H9 (cell line): Measurements from ENCODE around the gene CTIF. TPM values are rescaled to one million over a fixed set of nuclear protein-coding genes. Genes with fewer than 3 reads are reported as not detected.

Experiments
- DNase-seq: peaks from one replicate; pipeline ENCODE4 v3.0.0-alpha.2; 2017
- H2AFZ ChIP-seq: one replicate; pipeline ENCODE4 v1.6.1; 2013; ENCODE audit warnings: mild to moderate bottlenecking, low read length, control low read depth, moderate library complexity
- H2AK5ac ChIP-seq: 2 replicates; pipeline ENCODE4 v1.6.1; 2013; ENCODE audit warnings: low read length, control low read depth, mixed read lengths; ENCODE audit not compliant: insufficient read length
- H2BK120ac ChIP-seq: one replicate; pipeline ENCODE4 v1.6.1; 2013; ENCODE audit warnings: low read depth, mild to moderate bottlenecking, low read length, control low read depth, inconsistent platforms; ENCODE audit not compliant: poor library complexity, severe bottlenecking
- H2BK12ac ChIP-seq: 2 replicates; pipeline ENCODE4 v1.6.1; 2013; ENCODE audit warnings: low read length, control low read depth, mixed read lengths, low read depth; ENCODE audit not compliant: insufficient read length
- H2BK15ac ChIP-seq: 2 replicates; pipeline ENCODE4 v1.6.1; 2013; ENCODE audit warnings: low read depth, low read length, control low read depth
- H2BK20ac ChIP-seq: one replicate; pipeline ENCODE4 v1.6.1; 2013; ENCODE audit warnings: low read depth, mild to moderate bottlenecking, low read length, control low read depth, inconsistent platforms; ENCODE audit not compliant: poor library complexity, severe bottlenecking
- H2BK5ac ChIP-seq: 2 replicates; pipeline ENCODE4 v1.6.1; 2013; ENCODE audit warnings: low read length, control low read depth, mixed read lengths; ENCODE audit not compliant: insufficient read length
- H3K14ac ChIP-seq: 2 replicates; pipeline ENCODE4 v1.6.1; 2013; ENCODE audit warnings: low read length, control low read depth; ENCODE audit not compliant: insufficient read depth
- H3K18ac ChIP-seq: 2 replicates; pipeline ENCODE4 v1.6.1; 2013; ENCODE audit warnings: low read depth, mild to moderate bottlenecking, mixed read lengths, low read length, control low read depth; ENCODE audit not compliant: insufficient read length
- H3K23ac ChIP-seq: 2 replicates; pipeline ENCODE4 v1.6.1; 2013; ENCODE audit warnings: low read length, control low read depth, mixed read lengths, low read depth; ENCODE audit not compliant: insufficient read length
- H3K23me2 ChIP-seq: 2 replicates; pipeline ENCODE4 v1.6.1; 2013; ENCODE audit warnings: low read depth, mild to moderate bottlenecking, mixed read lengths, low read length, control low read depth; ENCODE audit not compliant: insufficient read length, poor library complexity, severe bottlenecking
- H3K27ac ChIP-seq: 2 replicates; pipeline ENCODE4 v1.5.1; 2013; ENCODE audit warnings: low read length, control low read depth, mixed read lengths, low read depth; ENCODE audit not compliant: insufficient read length
- H3K27me3 ChIP-seq: 2 replicates; pipeline ENCODE4 v1.6.1; 2013; ENCODE audit warnings: low read length, control low read depth, inconsistent platforms; ENCODE audit not compliant: insufficient read depth
- H3K4ac ChIP-seq: 2 replicates; pipeline ENCODE4 v1.6.1; 2013; ENCODE audit warnings: low read depth, mild to moderate bottlenecking, control low read depth, inconsistent platforms, low read length, moderate library complexity
- H3K4me1 ChIP-seq: 2 replicates; pipeline ENCODE4 v1.6.1; 2013; ENCODE audit warnings: low read length, control low read depth, inconsistent platforms; ENCODE audit not compliant: insufficient read depth
- H3K4me2 ChIP-seq: 2 replicates; pipeline ENCODE4 v1.6.1; 2013; ENCODE audit warnings: low read length, control low read depth, mixed read lengths; ENCODE audit not compliant: insufficient read length, insufficient read depth
- H3K56ac ChIP-seq: 2 replicates; pipeline ENCODE4 v1.6.1; 2013; ENCODE audit warnings: low read depth, mild to moderate bottlenecking, mixed read lengths, low read length, control low read depth; ENCODE audit not compliant: insufficient read length
- H3K79me1 ChIP-seq: 2 replicates; pipeline ENCODE4 v1.6.1; 2013; ENCODE audit warnings: low read depth, mild to moderate bottlenecking, moderate library complexity, low read length, control low read depth, inconsistent platforms; ENCODE audit not compliant: insufficient read depth, poor library complexity, severe bottlenecking
- H3K79me2 ChIP-seq: 2 replicates; pipeline ENCODE4 v1.6.1; 2013; ENCODE audit warnings: low read length, control low read depth, inconsistent platforms; ENCODE audit not compliant: insufficient read depth
- H3K9ac ChIP-seq: 2 replicates; pipeline ENCODE4 v1.6.1; 2013; ENCODE audit warnings: low read length, control low read depth, mixed read lengths; ENCODE audit not compliant: insufficient read length; ENCODE audit errors: extremely low read depth
- H3K9me3 ChIP-seq: one replicate; pipeline ENCODE4 v1.6.1; 2013; ENCODE audit warnings: low read depth, low read length, inconsistent platforms; ENCODE audit not compliant: control insufficient read depth
- H3T11ph ChIP-seq: one replicate; pipeline ENCODE4 v1.6.1; 2013; ENCODE audit warnings: mild to moderate bottlenecking, low read length, control low read depth, inconsistent platforms
- H4K20me1 ChIP-seq: one replicate; pipeline ENCODE4 v1.6.1; 2013; ENCODE audit not compliant: control insufficient read depth, insufficient read length, insufficient read depth
- H4K5ac ChIP-seq: 2 replicates; pipeline ENCODE4 v1.6.1; 2013; ENCODE audit warnings: low read depth, mild to moderate bottlenecking, mixed read lengths, low read length, control low read depth; ENCODE audit not compliant: insufficient read length
- H4K8ac ChIP-seq: replicated peaks from 2 replicates; pipeline ENCODE4 v1.6.1; 2013; ENCODE audit warnings: low read length, control low read depth, mixed read lengths, low read depth; ENCODE audit not compliant: insufficient read length
- H4K91ac ChIP-seq: 2 replicates; pipeline ENCODE4 v1.6.1; 2013; ENCODE audit warnings: low read depth, mild to moderate bottlenecking, moderate library complexity, mixed read lengths, low read length, control low read depth; ENCODE audit not compliant: insufficient read length
- H3K27ac Mint-ChIP-seq, 3 experiments: 2 replicates in 2 of 3; 3 replicates in 1 of 3; pipeline ENCODE4 v1.8.0; 2020 to 2021; ENCODE audit warnings: mixed read lengths in 3 of 3, mild to moderate bottlenecking in 1 of 3, moderate library complexity in 1 of 3
- H3K27me3 Mint-ChIP-seq: 2 replicates; pipeline ENCODE4 v1.8.0; 2021; ENCODE audit warnings: low read depth, mild to moderate bottlenecking, moderate library complexity, mixed read lengths
- H3K36me3 Mint-ChIP-seq, 3 experiments: 2 replicates in 2 of 3; 3 replicates in 1 of 3; pipeline ENCODE4 v1.8.0; 2020 to 2021; ENCODE audit warnings: low read depth in 3 of 3, mixed read lengths in 3 of 3; ENCODE audit not compliant: insufficient read depth in 1 of 3
- H3K4me1 Mint-ChIP-seq, 2 experiments: 2 replicates each; pipeline ENCODE4 v1.8.0; 2020; ENCODE audit warnings: mixed read lengths in 2 of 2
- H3K4me3 Mint-ChIP-seq, 2 experiments: 2 replicates in 1 of 2; 3 replicates in 1 of 2; pipeline ENCODE4 v1.8.0; 2020 to 2021; ENCODE audit warnings: mild to moderate bottlenecking in 2 of 2, mixed read lengths in 2 of 2, moderate library complexity in 1 of 2
- H3K9me3 Mint-ChIP-seq, 2 experiments: 2 replicates in 1 of 2; 3 replicates in 1 of 2; pipeline ENCODE4 v1.8.0; 2020; ENCODE audit warnings: mild to moderate bottlenecking in 2 of 2, mixed read lengths in 2 of 2, moderate library complexity in 1 of 2
- WGBS: extraction: QIAGEN DNeasy Blood & Tissue Kit; methylation state at CpG from one replicate; pipeline ENCODE4 v1.1.7; 2013; ENCODE audit warnings: missing lambda C conversion rate, low lambda C conversion rate, mixed read lengths; ENCODE audit not compliant: insufficient read length; ENCODE audit errors: extremely low coverage; 5-methylcytosine and 5-hydroxymethylcytosine counted together
- total RNA-seq: library from RNA; stranded (reverse); gene quantifications from 2 replicates; pipeline ENCODE4 v1.2.1, GENCODE V29; 2021
- TF ChIP-seq, protein P1 (sequence below): fragments of 200-600 bp; sonication (generic); conservative IDR thresholded peaks from 3 replicates; pipeline ENCODE4 v1.8.0; 2021; ENCODE audit warnings: antibody characterized with exemption, mild to moderate bottlenecking

The CTIF gene
- total RNA-seq, 1 experiment from 2014 or later = 15.8 TPM

DNA sequence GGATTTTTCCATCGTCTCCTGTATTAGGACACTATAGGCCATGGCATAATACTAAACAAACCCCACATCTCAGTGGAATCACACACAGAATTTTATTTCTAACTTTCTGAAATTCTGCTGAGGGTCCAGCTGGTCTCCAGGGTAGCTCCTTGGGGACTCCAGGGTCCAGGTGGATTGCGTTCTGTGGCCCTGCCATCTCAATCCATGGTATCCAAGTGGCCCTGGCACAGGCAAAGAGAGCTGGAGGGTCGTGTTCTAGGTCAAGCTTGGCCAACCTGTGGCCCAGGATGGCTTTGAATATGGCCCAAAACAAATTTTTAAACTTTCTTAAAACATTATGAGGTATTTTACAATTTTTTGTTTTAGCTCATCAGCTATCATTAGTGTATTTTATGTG lies 134.6 kb downstream of the CTIF start:
- no peak overlapping the region for H2BK12ac ChIP-seq
- H2AK5ac ChIP-seq = no peak overlapping the region
- H3K14ac ChIP-seq = no peak overlapping the region
- H3K4me3 Mint-ChIP-seq = no peak overlapping the region
- H3K4me2 ChIP-seq = no peak overlapping the region
- H4K20me1 ChIP-seq = no peaks in the 10 kb centered on the region
- peaks cover 11 to 20% (median 16%) of the 10 kb centered on the region in 3 experiments for H3K36me3 Mint-ChIP-seq
- H3T11ph ChIP-seq = no peak overlapping the region
- no peak overlapping the region for H3K23ac ChIP-seq
- no peak overlapping the region for H3K27ac ChIP-seq
- WGBS = no CpG with 5 or more reads among the region's 3 CpGs
- H2BK120ac ChIP-seq = no peak overlapping the region
- H3K79me2 ChIP-seq = no peaks in the 10 kb centered on the region
- peaks cover 11 to 12% of the 10 kb centered on the region in 2 experiments for H3K9me3 Mint-ChIP-seq
- no peak overlapping the region for H3K56ac ChIP-seq
- no peak overlapping the region for H2AFZ ChIP-seq
- no peaks in the 10 kb centered on the region for H3K79me1 ChIP-seq
- H3K23me2 ChIP-seq = no peaks in the 10 kb centered on the region
- TF ChIP-seq, protein P1, sequence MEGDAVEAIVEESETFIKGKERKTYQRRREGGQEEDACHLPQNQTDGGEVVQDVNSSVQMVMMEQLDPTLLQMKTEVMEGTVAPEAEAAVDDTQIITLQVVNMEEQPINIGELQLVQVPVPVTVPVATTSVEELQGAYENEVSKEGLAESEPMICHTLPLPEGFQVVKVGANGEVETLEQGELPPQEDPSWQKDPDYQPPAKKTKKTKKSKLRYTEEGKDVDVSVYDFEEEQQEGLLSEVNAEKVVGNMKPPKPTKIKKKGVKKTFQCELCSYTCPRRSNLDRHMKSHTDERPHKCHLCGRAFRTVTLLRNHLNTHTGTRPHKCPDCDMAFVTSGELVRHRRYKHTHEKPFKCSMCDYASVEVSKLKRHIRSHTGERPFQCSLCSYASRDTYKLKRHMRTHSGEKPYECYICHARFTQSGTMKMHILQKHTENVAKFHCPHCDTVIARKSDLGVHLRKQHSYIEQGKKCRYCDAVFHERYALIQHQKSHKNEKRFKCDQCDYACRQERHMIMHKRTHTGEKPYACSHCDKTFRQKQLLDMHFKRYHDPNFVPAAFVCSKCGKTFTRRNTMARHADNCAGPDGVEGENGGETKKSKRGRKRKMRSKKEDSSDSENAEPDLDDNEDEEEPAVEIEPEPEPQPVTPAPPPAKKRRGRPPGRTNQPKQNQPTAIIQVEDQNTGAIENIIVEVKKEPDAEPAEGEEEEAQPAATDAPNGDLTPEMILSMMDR = no peak
- no peak for DNase-seq
- no peak overlapping the region for H3K9ac ChIP-seq
- H4K91ac ChIP-seq = no peak overlapping the region
- no peaks in the 10 kb centered on the region for H3K4me1 ChIP-seq
- no peak overlapping the region for H2BK5ac ChIP-seq
- no peak overlapping the region for H3K4ac ChIP-seq
- no peak overlapping the region for H3K18ac ChIP-seq
- no peaks in the 10 kb centered on the region for H3K9me3 ChIP-seq
- no peaks in the 10 kb centered on the region for H3K27me3 ChIP-seq
- H3K27ac Mint-ChIP-seq = no peak overlapping the region
- no peak overlapping the region for H2BK20ac ChIP-seq
- H3K4me1 Mint-ChIP-seq = 0 out of 4 replicates have a peak, but pooled peaks cover 0 to 4% of the 10 kb centered on the region in 2 experiments
- H4K8ac ChIP-seq = no peak overlapping the region
- H2BK15ac ChIP-seq = no peak overlapping the region
- no peak overlapping the region for H4K5ac ChIP-seq
- no peaks in the 10 kb centered on the region for H3K27me3 Mint-ChIP-seq
